Measurements from ENCODE around the gene TMEM116.

The TMEM116 gene

GRCh38 chr12:111905502-111905901, 107.5 kb downstream of the TMEM116 start:
- DNase-seq (ENCODE audit: low read depth in 1 of 2, low spot score in 1 of 2): no peak

- no peak for DNase-seq (ENCODE audit: low read depth in 1 of 2, low spot score in 1 of 2)
These were observed 108.5 kb downstream of the TMEM116 start for GRCh38 chr12:111904446-111904975.

GRCh38 chr12:111901182-111901581, 111.8 kb downstream of the TMEM116 start:
- no peak for DNase-seq (ENCODE audit: low read depth in 1 of 2, low spot score in 1 of 2)

DNA sequence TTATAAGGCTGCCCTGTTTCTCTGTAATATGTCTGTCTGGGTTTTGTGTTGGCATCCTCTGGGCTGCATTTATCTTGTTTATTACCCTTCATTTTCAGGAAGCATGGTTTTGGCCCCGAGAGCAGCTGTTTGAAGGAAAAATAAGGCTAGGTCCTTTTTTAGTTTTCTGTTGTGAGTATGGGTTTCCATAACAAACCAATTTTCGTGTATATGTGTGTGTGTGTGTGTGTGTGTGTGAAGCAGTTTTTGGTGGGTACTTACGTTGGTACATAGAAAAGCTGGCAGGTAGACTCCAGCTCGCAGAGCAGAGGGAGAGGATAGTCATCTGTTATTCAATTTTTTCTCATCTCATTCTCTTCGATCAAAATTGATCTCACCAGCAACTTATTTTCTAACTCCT, 118.4 kb downstream of the TMEM116 start:
- DNase-seq (ENCODE audit: low read depth in 1 of 2, low spot score in 1 of 2): no peak

GRCh38 chr12:111893287-111893686, 119.7 kb downstream of the TMEM116 start:
- DNase-seq (ENCODE audit: low read depth in 1 of 2, low spot score in 1 of 2): no peak

DNA sequence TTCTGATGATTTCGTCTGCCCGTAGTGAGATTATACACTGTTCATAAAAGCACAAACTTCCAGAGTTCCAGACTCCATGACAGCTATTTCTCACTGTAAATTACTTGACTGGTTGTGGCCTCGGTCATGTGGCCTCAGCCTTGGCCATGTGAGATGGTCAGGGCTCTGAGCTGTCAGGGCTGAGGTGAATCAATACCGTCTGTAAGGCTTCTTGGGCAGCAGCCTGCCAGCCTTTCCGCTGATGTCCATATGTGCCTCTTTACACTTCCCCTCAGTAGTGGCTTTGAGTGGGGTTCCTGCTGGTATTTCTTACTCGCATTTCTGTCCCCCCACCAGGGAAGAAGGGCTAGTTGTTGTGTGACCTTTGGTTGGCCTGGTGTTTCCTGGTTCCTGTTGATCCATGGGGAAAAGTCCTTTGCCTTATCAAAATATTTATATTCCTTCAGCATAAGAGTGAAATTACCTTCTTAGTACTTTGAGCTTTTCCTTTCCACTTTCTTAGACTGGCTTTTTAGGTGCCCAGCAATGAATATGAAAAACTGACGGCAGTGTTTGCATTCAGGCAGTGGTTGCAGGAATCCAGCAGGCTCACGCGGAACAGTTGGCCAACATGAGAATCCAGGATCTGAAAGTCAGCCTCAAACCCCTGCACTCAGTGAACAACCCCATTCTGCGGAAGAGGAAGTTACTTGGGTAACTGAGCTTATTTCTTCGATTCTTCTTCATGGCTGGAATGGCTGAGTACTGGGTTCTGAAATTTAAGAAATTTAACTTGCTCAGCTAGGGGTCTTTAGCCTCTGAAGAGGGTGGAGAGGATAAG, 124.8 kb downstream of the TMEM116 start:
- DNase-seq (ENCODE audit: low read depth in 1 of 2, low spot score in 1 of 2): no peak

GRCh38 chr12:111886662-111887545, 126.1 kb downstream of the TMEM116 start:
- DNase-seq (ENCODE audit: low read depth in 1 of 2, low spot score in 1 of 2): no peak

DNA sequence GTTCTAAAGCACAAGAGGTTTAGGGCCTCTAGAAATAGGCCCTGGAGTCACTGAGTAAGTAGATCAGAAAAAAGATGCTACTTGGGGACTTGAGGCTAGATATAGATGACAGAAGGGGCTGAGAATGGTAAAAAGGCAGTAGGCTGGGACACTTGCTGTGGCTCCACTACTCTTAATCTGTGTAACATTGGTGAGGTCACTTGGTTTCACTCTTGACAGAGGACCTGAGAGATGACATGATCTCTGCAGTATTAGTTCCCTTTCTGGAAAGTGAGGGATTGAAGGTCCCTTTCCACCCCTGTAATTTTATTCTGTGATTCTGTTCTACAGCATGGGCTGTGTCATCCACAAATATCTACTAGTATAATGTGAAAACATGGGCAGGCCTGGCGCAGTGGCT, 131.2 kb downstream of the TMEM116 start:
- no peak for DNase-seq (ENCODE audit: low read depth in 1 of 2, low spot score in 1 of 2)
